K562 (cell line): ENCODE data around the gene LAMB1. TPM values are rescaled to one million over a fixed set of nuclear protein-coding genes. Genes with fewer than 3 reads are reported as not detected.

Experiments
- CEBPG ChIP-seq, 3 experiments: fragments of 200-800 bp in 1 of 3; sonication (Bioruptor generic) in 1 of 3; sonication (generic) in 1 of 3; formaldehyde crosslinking in 1 of 3; IDR thresholded peaks in 2 of 3; conservative IDR thresholded peaks in 1 of 3; 2 replicates each; pipeline versions ENCODE4 v1.6.1 to v1.8.0; 2016 to 2022; ENCODE audit warnings: missing compliant biosample characterization in 2 of 3, missing genetic modification characterization in 2 of 3, mild to moderate bottlenecking in 1 of 3, missing genetic modification reagents in 1 of 3
- EGR1 ChIP-seq: fragments of 450-650 bp; conservative IDR thresholded peaks from 2 replicates; pipeline ENCODE4 v1.6.1; 2017; ENCODE audit warnings: mild to moderate bottlenecking
- ETV1 ChIP-seq: fragments of 450-650 bp; conservative IDR thresholded peaks from 2 replicates; pipeline ENCODE4 v1.6.1; 2016; ENCODE audit warnings: missing genetic modification characterization, control low read depth, low read depth, missing compliant biosample characterization
- GATA2 ChIP-seq: sonication (generic); formaldehyde crosslinking; IDR thresholded peaks from 2 replicates; pipeline ENCODE4 v1.4.0; 2020; ENCODE audit warnings: mild to moderate bottlenecking, missing genetic modification reagents
- HOXB6 ChIP-seq: fragments of 250-450 bp; sonication (Bioruptor Pico); IDR thresholded peaks from 2 replicates; pipeline ENCODE4 v1.5.1; 2022; ENCODE audit warnings: mild to moderate bottlenecking, borderline replicate concordance
- NCOR1 ChIP-seq: fragments of 450-650 bp; IDR thresholded peaks from 2 replicates; pipeline ENCODE4 v1.6.1; 2016; ENCODE audit warnings: mild to moderate bottlenecking, moderate library complexity
- NRF1 ChIP-seq, 2 experiments: fragments of 450-650 bp; IDR thresholded peaks in 1 of 2; conservative IDR thresholded peaks in 1 of 2; 2 replicates each; pipeline ENCODE4 v1.6.1; 2014; ENCODE audit warnings: mild to moderate bottlenecking in 2 of 2
- SMARCE1 ChIP-seq: fragments of 450-650 bp; IDR thresholded peaks from 2 replicates; pipeline ENCODE4 v1.7.1; 2016; ENCODE audit warnings: mild to moderate bottlenecking
- SOX6 ChIP-seq: fragments of 450-650 bp; IDR thresholded peaks from 2 replicates; pipeline ENCODE4 v1.6.1; 2014; ENCODE audit warnings: mild to moderate bottlenecking
- SPI1 ChIP-seq: IDR thresholded peaks from 2 replicates; pipeline ENCODE4 v1.6.1; 2011; ENCODE audit warnings: low read depth, low read length, control low read depth, borderline replicate concordance
- TEAD4 ChIP-seq, 2 experiments: sonication (generic) in 1 of 2; formaldehyde crosslinking in 1 of 2; IDR thresholded peaks; 2 replicates each; pipeline versions ENCODE4 v1.6.1 to v1.8.0; 2012 to 2022; ENCODE audit warnings: borderline replicate concordance in 1 of 2, inconsistent platforms in 1 of 2, low read length in 1 of 2, mild to moderate bottlenecking in 1 of 2, missing genetic modification reagents in 1 of 2
- TRIM24 ChIP-seq, 2 experiments: fragments of 450-650 bp; IDR thresholded peaks; 2 replicates each; pipeline ENCODE4 v1.6.1; 2016
- ZEB2 ChIP-seq: fragments of 450-650 bp; IDR thresholded peaks from 2 replicates; pipeline ENCODE4 v1.6.1; 2016
- ZNF239 ChIP-seq: fragments of 250-450 bp; sonication (Bioruptor Pico); IDR thresholded peaks from 2 replicates; pipeline ENCODE4 v1.4.0; 2020; ENCODE audit warnings: mild to moderate bottlenecking
- ZSCAN29 ChIP-seq: fragments of 450-650 bp; IDR thresholded peaks from 2 replicates; pipeline ENCODE4 v1.6.1; 2017
- polyA plus RNA-seq, 8 experiments: library from polyadenylated mRNA; depleted of rRNA in 4 of 8; stranded (reverse) in 5 of 8; unstranded in 3 of 8; fragments of >200 nt; fragmentation: Nextera tagmentation in 2 of 8; fragmentation: Illumina TruSeq in 1 of 8; extraction: Ambion mirVana in 2 of 8; extraction: Trizol in 1 of 8; gene quantifications; 2 replicates each; pipeline versions ENCODE4 v1.2.1 to v1.2.3, GENCODE V29; 2011 to 2014; ENCODE audit warnings: inconsistent platforms in 1 of 8, missing spikeins in 1 of 8
- total RNA-seq, 7 experiments: library from RNA; depleted of rRNA in 6 of 7; stranded (reverse); fragments of >200 nt in 6 of 7; fragmentation: Illumina TruSeq in 2 of 7; extraction: Trizol in 2 of 7; gene quantifications; 2 replicates each; pipeline versions ENCODE4 v1.2.1 to v1.2.3, GENCODE V29; 2011 to 2021; ENCODE audit warnings: low replicate concordance in 1 of 7
- TF ChIP-seq, protein P1 (sequence below): IDR thresholded peaks from 2 replicates; pipeline ENCODE4 v1.6.1; 2011; ENCODE audit not compliant: insufficient read length; ENCODE audit errors: extremely low read depth
- TF ChIP-seq, protein P2 (sequence below), 2 experiments: fragments of 450-650 bp; IDR thresholded peaks; 2 replicates each; pipeline ENCODE4 v1.6.1; 2018; ENCODE audit warnings: mild to moderate bottlenecking in 2 of 2, low read depth in 1 of 2; ENCODE audit not compliant: partially characterized antibody in 2 of 2
- TF ChIP-seq, protein P3 (sequence below): fragments of 450-650 bp; IDR thresholded peaks from 2 replicates; pipeline ENCODE4 v1.6.1; 2016
- TF ChIP-seq, protein P4 (sequence below): fragments of 250-450 bp; sonication (Bioruptor Pico); IDR thresholded peaks from 2 replicates; pipeline ENCODE4 v1.5.0; 2021; ENCODE audit warnings: mild to moderate bottlenecking, borderline replicate concordance

Gene LAMB1
- total and polyA plus RNA-seq, 9 of the 15 experiments (the other 6 are each of a cell fraction or from before 2014, with no cell fraction given), result 6.0 to 17.7 (median 12.3) TPM

DNA sequence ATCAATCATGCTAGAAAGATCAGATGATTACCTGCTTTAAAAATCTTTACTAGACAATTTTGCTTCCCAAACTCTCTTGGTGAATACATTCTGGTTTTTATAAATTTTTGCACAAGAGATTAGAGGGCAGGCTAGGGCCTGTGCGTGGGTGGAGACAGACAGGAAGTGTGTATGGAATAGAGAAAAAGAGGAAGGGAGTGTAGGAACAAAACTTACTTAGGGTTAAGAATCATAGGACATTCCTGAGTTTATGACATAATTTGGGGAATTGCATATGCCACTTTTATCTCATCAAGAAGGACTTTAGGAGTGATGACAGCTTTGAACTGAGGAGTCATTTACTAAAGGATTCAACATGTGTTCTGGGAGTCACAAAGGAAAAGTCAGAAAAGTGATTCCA lies 31.3 kb downstream of the LAMB1 start (continued):
- TF ChIP-seq ETV1 (tag), result peak; percentile 53
- TF ChIP-seq, protein P1, sequence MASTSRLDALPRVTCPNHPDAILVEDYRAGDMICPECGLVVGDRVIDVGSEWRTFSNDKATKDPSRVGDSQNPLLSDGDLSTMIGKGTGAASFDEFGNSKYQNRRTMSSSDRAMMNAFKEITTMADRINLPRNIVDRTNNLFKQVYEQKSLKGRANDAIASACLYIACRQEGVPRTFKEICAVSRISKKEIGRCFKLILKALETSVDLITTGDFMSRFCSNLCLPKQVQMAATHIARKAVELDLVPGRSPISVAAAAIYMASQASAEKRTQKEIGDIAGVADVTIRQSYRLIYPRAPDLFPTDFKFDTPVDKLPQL, result no peak
- no peak for TF ChIP-seq HOXB6 (CRISPR knock-in tag)
- TF ChIP-seq, protein P2, sequence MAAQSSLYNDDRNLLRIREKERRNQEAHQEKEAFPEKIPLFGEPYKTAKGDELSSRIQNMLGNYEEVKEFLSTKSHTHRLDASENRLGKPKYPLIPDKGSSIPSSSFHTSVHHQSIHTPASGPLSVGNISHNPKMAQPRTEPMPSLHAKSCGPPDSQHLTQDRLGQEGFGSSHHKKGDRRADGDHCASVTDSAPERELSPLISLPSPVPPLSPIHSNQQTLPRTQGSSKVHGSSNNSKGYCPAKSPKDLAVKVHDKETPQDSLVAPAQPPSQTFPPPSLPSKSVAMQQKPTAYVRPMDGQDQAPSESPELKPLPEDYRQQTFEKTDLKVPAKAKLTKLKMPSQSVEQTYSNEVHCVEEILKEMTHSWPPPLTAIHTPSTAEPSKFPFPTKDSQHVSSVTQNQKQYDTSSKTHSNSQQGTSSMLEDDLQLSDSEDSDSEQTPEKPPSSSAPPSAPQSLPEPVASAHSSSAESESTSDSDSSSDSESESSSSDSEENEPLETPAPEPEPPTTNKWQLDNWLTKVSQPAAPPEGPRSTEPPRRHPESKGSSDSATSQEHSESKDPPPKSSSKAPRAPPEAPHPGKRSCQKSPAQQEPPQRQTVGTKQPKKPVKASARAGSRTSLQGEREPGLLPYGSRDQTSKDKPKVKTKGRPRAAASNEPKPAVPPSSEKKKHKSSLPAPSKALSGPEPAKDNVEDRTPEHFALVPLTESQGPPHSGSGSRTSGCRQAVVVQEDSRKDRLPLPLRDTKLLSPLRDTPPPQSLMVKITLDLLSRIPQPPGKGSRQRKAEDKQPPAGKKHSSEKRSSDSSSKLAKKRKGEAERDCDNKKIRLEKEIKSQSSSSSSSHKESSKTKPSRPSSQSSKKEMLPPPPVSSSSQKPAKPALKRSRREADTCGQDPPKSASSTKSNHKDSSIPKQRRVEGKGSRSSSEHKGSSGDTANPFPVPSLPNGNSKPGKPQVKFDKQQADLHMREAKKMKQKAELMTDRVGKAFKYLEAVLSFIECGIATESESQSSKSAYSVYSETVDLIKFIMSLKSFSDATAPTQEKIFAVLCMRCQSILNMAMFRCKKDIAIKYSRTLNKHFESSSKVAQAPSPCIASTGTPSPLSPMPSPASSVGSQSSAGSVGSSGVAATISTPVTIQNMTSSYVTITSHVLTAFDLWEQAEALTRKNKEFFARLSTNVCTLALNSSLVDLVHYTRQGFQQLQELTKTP (IDR thresholded peaks at IDR 0.05; ENCODE audit: low read depth in 1 of 2, partially characterized antibody in 2 of 2), result peak in 1 of 2 experiments; percentile 27
- TF ChIP-seq CEBPG (CRISPR knock-in tag; IDR thresholded peaks at IDR 0.05), result no peak
- peak in 1 of 2 experiments; percentile 57; a peak in 2 of 4 replicates for TF ChIP-seq CEBPG (tag; conservative IDR thresholded peaks at IDR 0.05 in 1 of 2, IDR thresholded peaks at IDR 0.05 in 1 of 2)
- TF ChIP-seq SMARCE1, result peak; percentile 74
- no peak for TF ChIP-seq NCOR1
- peak; percentile 13 to 37; a peak in 2 of 4 replicates for TF ChIP-seq NRF1 (conservative IDR thresholded peaks at IDR 0.05 in 1 of 2, IDR thresholded peaks at IDR 0.05 in 1 of 2)
- 0 out of 2 replicates have a peak, but pooled peaks have one; percentile 38 for TF ChIP-seq ZEB2
- no peak for TF ChIP-seq GATA2 (CRISPR knock-in tag)
- peak; percentile 95 for TF ChIP-seq SPI1
- TF ChIP-seq, protein P3, sequence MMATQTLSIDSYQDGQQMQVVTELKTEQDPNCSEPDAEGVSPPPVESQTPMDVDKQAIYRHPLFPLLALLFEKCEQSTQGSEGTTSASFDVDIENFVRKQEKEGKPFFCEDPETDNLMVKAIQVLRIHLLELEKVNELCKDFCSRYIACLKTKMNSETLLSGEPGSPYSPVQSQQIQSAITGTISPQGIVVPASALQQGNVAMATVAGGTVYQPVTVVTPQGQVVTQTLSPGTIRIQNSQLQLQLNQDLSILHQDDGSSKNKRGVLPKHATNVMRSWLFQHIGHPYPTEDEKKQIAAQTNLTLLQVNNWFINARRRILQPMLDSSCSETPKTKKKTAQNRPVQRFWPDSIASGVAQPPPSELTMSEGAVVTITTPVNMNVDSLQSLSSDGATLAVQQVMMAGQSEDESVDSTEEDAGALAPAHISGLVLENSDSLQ, result peak; percentile 64
- TF ChIP-seq TEAD4 (IDR thresholded peaks at IDR 0.05; ENCODE audit: low read length), result peak; percentile 37; the same call in 1 of the 2 replicates
- TF ChIP-seq TEAD4 (CRISPR knock-in tag; IDR thresholded peaks at IDR 0.05; ENCODE audit: borderline replicate concordance), result no peak
- TF ChIP-seq TRIM24 (IDR thresholded peaks at IDR 0.05), result peak; percentile 20 to 32; a peak in 2 of 4 replicates
- TF ChIP-seq ZSCAN29, result 0 out of 2 replicates have a peak, but pooled peaks have one; percentile 43
- peak; percentile 10; the same call in 1 of the 2 replicates for TF ChIP-seq SOX6
- TF ChIP-seq EGR1, result peak; percentile 99
- TF ChIP-seq, protein P4, sequence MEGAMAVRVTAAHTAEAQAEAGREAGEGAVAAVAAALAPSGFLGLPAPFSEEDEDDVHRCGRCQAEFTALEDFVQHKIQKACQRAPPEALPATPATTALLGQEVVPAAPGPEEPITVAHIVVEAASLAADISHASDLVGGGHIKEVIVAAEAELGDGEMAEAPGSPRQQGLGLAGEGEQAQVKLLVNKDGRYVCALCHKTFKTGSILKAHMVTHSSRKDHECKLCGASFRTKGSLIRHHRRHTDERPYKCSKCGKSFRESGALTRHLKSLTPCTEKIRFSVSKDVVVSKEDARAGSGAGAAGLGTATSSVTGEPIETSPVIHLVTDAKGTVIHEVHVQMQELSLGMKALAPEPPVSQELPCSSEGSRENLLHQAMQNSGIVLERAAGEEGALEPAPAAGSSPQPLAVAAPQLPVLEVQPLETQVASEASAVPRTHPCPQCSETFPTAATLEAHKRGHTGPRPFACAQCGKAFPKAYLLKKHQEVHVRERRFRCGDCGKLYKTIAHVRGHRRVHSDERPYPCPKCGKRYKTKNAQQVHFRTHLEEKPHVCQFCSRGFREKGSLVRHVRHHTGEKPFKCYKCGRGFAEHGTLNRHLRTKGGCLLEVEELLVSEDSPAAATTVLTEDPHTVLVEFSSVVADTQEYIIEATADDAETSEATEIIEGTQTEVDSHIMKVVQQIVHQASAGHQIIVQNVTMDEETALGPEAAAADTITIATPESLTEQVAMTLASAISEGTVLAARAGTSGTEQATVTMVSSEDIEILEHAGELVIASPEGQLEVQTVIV (CRISPR knock-in tag), result no peak
- TF ChIP-seq ZNF239 (CRISPR knock-in tag), result no peak
